IMR-90 (cell line): ENCODE measurements around the gene COQ2. TPM values are rescaled to one million over a fixed set of nuclear protein-coding genes. Genes with fewer than 3 reads are reported as not detected.

Experiments
- ATAC-seq: fragments of 200-7000 bp; cut with Tn5 transposase; 2 replicates; pipeline ENCODE4 v1.9.1; 2020; ENCODE audit warnings: low read depth, mild to moderate bottlenecking, moderate library complexity
- BruUV-seq: library from RNA; stranded (reverse); fragments of 400-500 nt; replicated peaks from 2 replicates; lab custom pipeline; 2021; lab: Mats Ljungman, UMichigan
- CTCF ChIA-PET: fragments of 300-600 bp; formaldehyde crosslinking; extraction: SDS; loops from one replicate; lab custom pipeline; 2021; ENCODE audit warnings: antibody characterized with exemption; lab: Yijun Ruan, JAX
- POLR2A ChIA-PET: fragments of 300-600 bp; sonication (Branson Sonifier 250); formaldehyde crosslinking; loops from one replicate; lab custom pipeline; 2022; ENCODE audit warnings: antibody characterized with exemption; ENCODE audit not compliant: unreplicated experiment; lab: Charles Lee
- DNase-seq: peaks from one replicate; pipeline ENCODE4 v3.0.0; 2013
- H2AFZ ChIP-seq: replicated peaks from 2 replicates; pipeline ENCODE3; 2013; ENCODE audit warnings: low read length, mild to moderate bottlenecking; ENCODE audit not compliant: poor library complexity
- H2AK5ac ChIP-seq: 2 replicates; pipeline ENCODE4 v1.6.1; 2013; ENCODE audit warnings: low read depth, low read length, inconsistent platforms
- H2AK9ac ChIP-seq: replicated peaks from 2 replicates; pipeline ENCODE3; 2013; ENCODE audit warnings: mild to moderate bottlenecking, low read depth, low read length, moderate library complexity; ENCODE audit not compliant: poor library complexity
- H2BK120ac ChIP-seq: 2 replicates; pipeline ENCODE4 v1.6.1; 2013; ENCODE audit warnings: low read depth, low read length, inconsistent platforms
- H2BK15ac ChIP-seq: 3 replicates; pipeline ENCODE4 v1.6.1; 2013; ENCODE audit warnings: low read depth, low read length, inconsistent platforms
- H2BK20ac ChIP-seq: 2 replicates; pipeline ENCODE4 v1.6.1; 2013; ENCODE audit warnings: low read depth, mild to moderate bottlenecking, inconsistent platforms, low read length, moderate library complexity
- H2BK5ac ChIP-seq: 2 replicates; pipeline ENCODE4 v1.6.1; 2013; ENCODE audit warnings: mild to moderate bottlenecking, low read depth, low read length, inconsistent platforms; ENCODE audit not compliant: poor library complexity, severe bottlenecking
- H3K14ac ChIP-seq: replicated peaks from 2 replicates; pipeline ENCODE4 v1.6.1; 2013; ENCODE audit warnings: low read depth, low read length, inconsistent platforms
- H3K18ac ChIP-seq: 2 replicates; pipeline ENCODE4 v1.6.1; 2013; ENCODE audit warnings: low read depth, low read length, control low read depth
- H3K23ac ChIP-seq: 2 replicates; pipeline ENCODE4 v1.6.1; 2013; ENCODE audit warnings: low read depth, low read length, inconsistent platforms
- H3K27ac ChIP-seq: 2 replicates; pipeline ENCODE4 v1.5.1; 2013; ENCODE audit warnings: mild to moderate bottlenecking, control low read depth, low read length; ENCODE audit not compliant: insufficient read depth
- H3K27me3 ChIP-seq: 2 replicates; pipeline ENCODE4 v1.6.1; 2013; ENCODE audit warnings: low read length; ENCODE audit not compliant: control insufficient read depth, insufficient read depth
- H3K36me3 ChIP-seq: 2 replicates; pipeline ENCODE4 v1.6.1; 2013; ENCODE audit warnings: low read length, mixed read lengths; ENCODE audit not compliant: control insufficient read depth, insufficient read depth
- H3K4ac ChIP-seq: 2 replicates; pipeline ENCODE4 v1.6.1; 2013; ENCODE audit warnings: low read depth, low read length, inconsistent platforms
- H3K4me1 ChIP-seq: 2 replicates; pipeline ENCODE4 v1.6.1; 2013; ENCODE audit warnings: low read length, mixed read lengths; ENCODE audit not compliant: control insufficient read depth, insufficient read depth
- H3K4me2 ChIP-seq: 2 replicates; pipeline ENCODE4 v1.6.1; 2013; ENCODE audit warnings: low read depth, mild to moderate bottlenecking, control low read depth, low read length, moderate library complexity
- H3K4me3 ChIP-seq: 2 replicates; pipeline ENCODE4 v1.5.1; 2013; ENCODE audit warnings: low read depth, mild to moderate bottlenecking, control low read depth, low read length, moderate library complexity; ENCODE audit not compliant: insufficient read depth
- H3K56ac ChIP-seq: 2 replicates; pipeline ENCODE4 v1.6.1; 2013; ENCODE audit warnings: low read length, inconsistent platforms; ENCODE audit not compliant: insufficient read depth; ENCODE audit errors: extremely low read depth
- H3K79me1 ChIP-seq, 2 experiments: 2 replicates each; pipeline ENCODE4 v1.6.1; 2013; ENCODE audit warnings: low read length in 2 of 2, inconsistent platforms in 1 of 2, low read depth in 1 of 2
- H3K9ac ChIP-seq: 2 replicates; pipeline ENCODE4 v1.6.1; 2013; ENCODE audit warnings: low read depth, low read length, control low read depth
- H3K9me1 ChIP-seq: 2 replicates; pipeline ENCODE4 v1.6.1; 2013; ENCODE audit warnings: low read length, inconsistent platforms; ENCODE audit not compliant: insufficient read depth
- H3K9me3 ChIP-seq: 2 replicates; pipeline ENCODE4 v1.6.1; 2013; ENCODE audit warnings: low read length; ENCODE audit not compliant: control insufficient read depth, insufficient read depth
- H4K20me1 ChIP-seq: 2 replicates; pipeline ENCODE4 v1.6.1; 2013; ENCODE audit warnings: low read length, inconsistent platforms; ENCODE audit not compliant: insufficient read depth
- H4K5ac ChIP-seq: 2 replicates; pipeline ENCODE4 v1.6.1; 2013; ENCODE audit warnings: mild to moderate bottlenecking, low read depth, low read length, control low read depth
- H4K8ac ChIP-seq, 2 experiments: 2 replicates each; pipeline ENCODE4 v1.6.1; 2013; ENCODE audit warnings: low read depth in 2 of 2, low read length in 2 of 2, control low read depth in 1 of 2, inconsistent platforms in 1 of 2
- H4K91ac ChIP-seq: 2 replicates; pipeline ENCODE4 v1.6.1; 2013; ENCODE audit warnings: low read depth, low read length, inconsistent platforms; ENCODE audit not compliant: insufficient read depth
- BHLHE40 ChIP-seq: fragments of 150-350 bp; IDR thresholded peaks from 2 replicates; pipeline ENCODE4 v1.6.1; 2016; ENCODE audit warnings: mild to moderate bottlenecking, low read depth, low read length
- CEBPB ChIP-seq: IDR thresholded peaks from 2 replicates; pipeline ENCODE4 v1.6.1; 2012; ENCODE audit warnings: low read depth, low read length, improper control_type of control experiment
- CHD1 ChIP-seq: IDR thresholded peaks from 2 replicates; pipeline ENCODE4 v1.6.1; 2012; ENCODE audit warnings: low read depth, low read length, improper control_type of control experiment
- FOS ChIP-seq: fragments of 150-350 bp; IDR thresholded peaks from 2 replicates; pipeline ENCODE4 v1.6.1; 2016; ENCODE audit warnings: low read depth, low read length
- MAFK ChIP-seq: IDR thresholded peaks from 2 replicates; pipeline ENCODE4 v1.6.1; 2012; ENCODE audit warnings: low read depth, low read length, improper control_type of control experiment
- MAZ ChIP-seq: IDR thresholded peaks from 2 replicates; pipeline ENCODE4 v1.6.1; 2012; ENCODE audit warnings: low read depth, mild to moderate bottlenecking, low read length, improper control_type of control experiment, moderate library complexity, borderline replicate concordance
- MXI1 ChIP-seq: IDR thresholded peaks from 2 replicates; pipeline ENCODE4 v1.6.1; 2012; ENCODE audit warnings: low read depth, mild to moderate bottlenecking, low read length, moderate library complexity, borderline replicate concordance
- NFE2L2 ChIP-seq: fragments of 150-350 bp; IDR thresholded peaks from 2 replicates; pipeline ENCODE4 v1.6.1; 2016; ENCODE audit warnings: low read depth, mild to moderate bottlenecking, low read length
- POLR2A ChIP-seq: IDR thresholded peaks from 2 replicates; pipeline ENCODE4 v1.6.1; 2012; ENCODE audit warnings: mild to moderate bottlenecking, low read depth, low read length
- RAD21 ChIP-seq: IDR thresholded peaks from 2 replicates; pipeline ENCODE4 v1.6.1; 2012; ENCODE audit warnings: low read length, improper control_type of control experiment
- RCOR1 ChIP-seq: IDR thresholded peaks from 2 replicates; pipeline ENCODE4 v1.6.1; 2012; ENCODE audit warnings: mild to moderate bottlenecking, low read length, improper control_type of control experiment; ENCODE audit not compliant: insufficient replicate concordance
- RFX5 ChIP-seq: IDR thresholded peaks from 2 replicates; pipeline ENCODE4 v1.8.0; 2012; ENCODE audit warnings: low read depth, mild to moderate bottlenecking, low read length, moderate library complexity
- SMC3 ChIP-seq: fragments of 150-350 bp; IDR thresholded peaks from 2 replicates; pipeline ENCODE4 v1.6.1; 2016; ENCODE audit warnings: low read depth, mild to moderate bottlenecking, antibody characterized with exemption, low read length, moderate library complexity
- WGBS, 2 experiments: methylation state at CpG; one replicate each; pipeline versions ENCODE4 v1.1.5 to v1.1.7; 2013; ENCODE audit warnings: missing lambda C conversion rate in 2 of 2; ENCODE audit not compliant: insufficient read length in 1 of 2; ENCODE audit errors: extremely low coverage in 2 of 2; 5-methylcytosine and 5-hydroxymethylcytosine counted together
- dilution Hi-C: fragments of 300-500 bp; cut with HindIII; formaldehyde crosslinking; loops from one replicate; pipeline ENCODE4 v1.14.3; 2018; ENCODE audit warnings: low sequenced_read_pairs; ENCODE audit not compliant: unreplicated experiment
- in situ Hi-C: fragments of 300-500 bp; cut with MboI; formaldehyde crosslinking; loops from 3 replicates; pipeline ENCODE4 v1.14.3; 2019; ENCODE audit warnings: low sequenced_read_pairs, inconsistent platforms, mixed read lengths
- intact Hi-C: fragments of 100-400 bp; cut with micrococcal nuclease; formaldehyde crosslinking; loops from 2 replicates; pipeline ENCODE4 v1.10.0; 2022
- polyA plus RNA-seq, 3 experiments: library from polyadenylated mRNA; depleted of rRNA; stranded (reverse); fragments of >200 nt; gene quantifications; 2 replicates each; pipeline ENCODE4 v1.2.3, GENCODE V29; 2012; ENCODE audit warnings: low replicate concordance in 1 of 3
- total RNA-seq: library from RNA; depleted of rRNA; stranded (reverse); fragments of >200 nt; gene quantifications from 2 replicates; pipeline ENCODE4 v1.2.3, GENCODE V29; 2012
- TF ChIP-seq, protein P1 (sequence below): fragments of 150-350 bp; IDR thresholded peaks from 2 replicates; pipeline ENCODE4 v1.6.1; 2017; ENCODE audit warnings: mild to moderate bottlenecking, antibody characterized with exemption, low read length, low read depth
- TF ChIP-seq, protein P2 (sequence below): conservative IDR thresholded peaks from 2 replicates; pipeline ENCODE4 v1.5.1; 2012; ENCODE audit warnings: mild to moderate bottlenecking, low read depth, low read length, improper control_type of control experiment
- TF ChIP-seq, protein P3 (sequence below): fragments of 150-350 bp; IDR thresholded peaks from 2 replicates; pipeline ENCODE4 v1.6.1; 2016; ENCODE audit warnings: low read depth, mild to moderate bottlenecking, low read length, moderate library complexity, borderline replicate concordance

Gene COQ2
- total and polyA plus RNA-seq, 2 of the 4 experiments (the other 2 are of a cell fraction) = 7.3 to 7.4 TPM

DNA sequence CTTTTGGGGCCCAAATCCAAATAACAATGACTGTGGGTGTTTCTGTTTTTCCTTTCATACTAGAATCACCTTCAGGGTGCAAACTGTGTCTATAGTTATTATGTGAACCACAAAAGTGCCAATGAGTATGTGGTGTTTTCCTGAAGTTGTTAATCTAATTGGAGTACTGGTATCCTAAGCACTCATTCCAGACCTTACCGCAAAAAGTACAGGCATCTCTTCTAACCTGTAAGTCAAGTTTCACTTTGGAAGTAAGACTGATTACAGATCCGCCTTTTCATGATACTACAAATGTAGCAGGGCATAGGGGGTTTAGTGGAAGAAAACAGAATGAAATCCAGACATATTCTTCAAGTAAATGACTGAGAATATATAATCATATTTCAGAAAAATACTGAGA is 16.1 kb downstream of the COQ2 start:
- H2BK20ac ChIP-seq = no peak overlapping the region
- H3K27me3 ChIP-seq = no peaks in the 10 kb centered on the region
- no peak overlapping the region; the same call in 1 of the 2 replicates for H2BK120ac ChIP-seq
- no peak overlapping the region for H3K4me3 ChIP-seq
- ATAC-seq = no peak
- no peak overlapping the region; the same call in 1 of the 2 replicates for H3K4ac ChIP-seq
- ChIA-PET POLR2A (no interaction called here), CTCF (no interaction called here)
- H3K9me3 ChIP-seq = no peaks in the 10 kb centered on the region
- no peak overlapping the region for H4K91ac ChIP-seq
- H4K8ac ChIP-seq = no peak overlapping the region
- DNase-seq = no peak
- peaks cover 4% of the 10 kb centered on the region; the same call in 1 of the 2 replicates for H3K9me1 ChIP-seq
- H3K4me1 ChIP-seq = peaks cover 2% of the 10 kb centered on the region; the same call in 1 of the 2 replicates
- no TSS peak for BruUV-seq
- no peak overlapping the region for H3K56ac ChIP-seq
- no peak overlapping the region for H2AK5ac ChIP-seq
- WGBS, 2 experiments = no CpG with 5 or more reads among the region's 2 CpGs
- H2AK9ac ChIP-seq = no peak overlapping the region
- intact Hi-C loops (no loop called here), in situ Hi-C loops (loop anchor here (10.0 kb wide), 1 partner anchor 824 kb away; no protein-coding TSS in a partner anchor), dilution Hi-C loops (no loop called here)
- no peak overlapping the region for H3K14ac ChIP-seq
- no peak overlapping the region for H3K9ac ChIP-seq
- H2AFZ ChIP-seq = no peak overlapping the region
- H4K5ac ChIP-seq = no peak overlapping the region; the same call in 1 of the 2 replicates
- no peak overlapping the region for H3K27ac ChIP-seq
- 0 out of 2 replicates have a peak, but pooled peaks cover 1% of the 10 kb centered on the region for H3K36me3 ChIP-seq
- H3K79me1 ChIP-seq = no peaks in the 10 kb centered on the region
- H4K20me1 ChIP-seq = no peaks in the 10 kb centered on the region
- no peak overlapping the region for H3K18ac ChIP-seq
- H2BK15ac ChIP-seq = no peak overlapping the region
- no peak overlapping the region for H3K4me2 ChIP-seq
- H2BK5ac ChIP-seq = no peak overlapping the region
- H3K23ac ChIP-seq = no peak overlapping the region
- TF ChIP-seq MXI1 (no peak), CEBPB (no peak), MAZ (no peak), CHD1 (no peak), MAFK (no peak), RCOR1 (no peak), POLR2A (no peak), RAD21 (no peak), NFE2L2 (no peak), FOS (no peak), SMC3 (no peak), RFX5 (no peak), BHLHE40 (no peak)
- TF ChIP-seq, protein P1, sequence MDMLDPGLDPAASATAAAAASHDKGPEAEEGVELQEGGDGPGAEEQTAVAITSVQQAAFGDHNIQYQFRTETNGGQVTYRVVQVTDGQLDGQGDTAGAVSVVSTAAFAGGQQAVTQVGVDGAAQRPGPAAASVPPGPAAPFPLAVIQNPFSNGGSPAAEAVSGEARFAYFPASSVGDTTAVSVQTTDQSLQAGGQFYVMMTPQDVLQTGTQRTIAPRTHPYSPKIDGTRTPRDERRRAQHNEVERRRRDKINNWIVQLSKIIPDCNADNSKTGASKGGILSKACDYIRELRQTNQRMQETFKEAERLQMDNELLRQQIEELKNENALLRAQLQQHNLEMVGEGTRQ = no peak
- TF ChIP-seq, protein P2, sequence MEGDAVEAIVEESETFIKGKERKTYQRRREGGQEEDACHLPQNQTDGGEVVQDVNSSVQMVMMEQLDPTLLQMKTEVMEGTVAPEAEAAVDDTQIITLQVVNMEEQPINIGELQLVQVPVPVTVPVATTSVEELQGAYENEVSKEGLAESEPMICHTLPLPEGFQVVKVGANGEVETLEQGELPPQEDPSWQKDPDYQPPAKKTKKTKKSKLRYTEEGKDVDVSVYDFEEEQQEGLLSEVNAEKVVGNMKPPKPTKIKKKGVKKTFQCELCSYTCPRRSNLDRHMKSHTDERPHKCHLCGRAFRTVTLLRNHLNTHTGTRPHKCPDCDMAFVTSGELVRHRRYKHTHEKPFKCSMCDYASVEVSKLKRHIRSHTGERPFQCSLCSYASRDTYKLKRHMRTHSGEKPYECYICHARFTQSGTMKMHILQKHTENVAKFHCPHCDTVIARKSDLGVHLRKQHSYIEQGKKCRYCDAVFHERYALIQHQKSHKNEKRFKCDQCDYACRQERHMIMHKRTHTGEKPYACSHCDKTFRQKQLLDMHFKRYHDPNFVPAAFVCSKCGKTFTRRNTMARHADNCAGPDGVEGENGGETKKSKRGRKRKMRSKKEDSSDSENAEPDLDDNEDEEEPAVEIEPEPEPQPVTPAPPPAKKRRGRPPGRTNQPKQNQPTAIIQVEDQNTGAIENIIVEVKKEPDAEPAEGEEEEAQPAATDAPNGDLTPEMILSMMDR = no peak
- TF ChIP-seq, protein P3, sequence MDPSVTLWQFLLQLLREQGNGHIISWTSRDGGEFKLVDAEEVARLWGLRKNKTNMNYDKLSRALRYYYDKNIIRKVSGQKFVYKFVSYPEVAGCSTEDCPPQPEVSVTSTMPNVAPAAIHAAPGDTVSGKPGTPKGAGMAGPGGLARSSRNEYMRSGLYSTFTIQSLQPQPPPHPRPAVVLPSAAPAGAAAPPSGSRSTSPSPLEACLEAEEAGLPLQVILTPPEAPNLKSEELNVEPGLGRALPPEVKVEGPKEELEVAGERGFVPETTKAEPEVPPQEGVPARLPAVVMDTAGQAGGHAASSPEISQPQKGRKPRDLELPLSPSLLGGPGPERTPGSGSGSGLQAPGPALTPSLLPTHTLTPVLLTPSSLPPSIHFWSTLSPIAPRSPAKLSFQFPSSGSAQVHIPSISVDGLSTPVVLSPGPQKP = no peak
